Activated T-cell treated with anti-CD3 and anti-CD28 coated beads, Interleukin-2, amount 50 U/mL, for 72 hours (primary cell): ENCODE results near the gene OR14C36. TPM values are rescaled to one million over a fixed set of nuclear protein-coding genes. Genes with fewer than 3 reads are reported as not detected.

Source experiments
- ATAC-seq, 2 donors: fragments of 150-1000 bp; cut with Tn5 transposase; replicated peaks in 1 of 2; 2 replicates each; pipeline ENCODE4 v1.10.0; 2021; ENCODE audit warnings: moderate library complexity in 2 of 2, mild to moderate bottlenecking in 1 of 2
- DNase-seq, 2 donors: peaks; one replicate each; pipeline ENCODE4 v3.0.0; 2021 to 2022; ENCODE audit warnings: mixed read lengths in 1 of 2
- H3K27ac Mint-ChIP-seq: one replicate; pipeline ENCODE4 v1.8.0; 2022; ENCODE audit warnings: mild to moderate bottlenecking, moderate library complexity, mixed read lengths
- H3K27me3 Mint-ChIP-seq: one replicate; pipeline ENCODE4 v1.8.0; 2022; ENCODE audit warnings: low read depth, mixed read lengths
- H3K36me3 Mint-ChIP-seq, 2 donors: one replicate each; pipeline ENCODE4 v1.8.0; 2022; ENCODE audit warnings: mixed read lengths in 2 of 2, mild to moderate bottlenecking in 1 of 2; ENCODE audit not compliant: insufficient read depth in 2 of 2
- H3K4me1 Mint-ChIP-seq: one replicate; pipeline ENCODE4 v1.8.0; 2022; ENCODE audit warnings: low read depth, mixed read lengths
- H3K4me3 Mint-ChIP-seq, 2 donors: one replicate each; pipeline ENCODE4 v1.8.0; 2022; ENCODE audit warnings: mild to moderate bottlenecking in 2 of 2, mixed read lengths in 2 of 2, moderate library complexity in 2 of 2
- H3K9me3 Mint-ChIP-seq, 2 donors: one replicate each; pipeline ENCODE4 v1.8.0; 2022; ENCODE audit warnings: mixed read lengths in 2 of 2
- total RNA-seq, 2 donors: library from RNA; stranded (reverse); gene quantifications; one replicate each; pipeline ENCODE4 v1.2.3, GENCODE V29; 2022

OR14C36 gene
- total RNA-seq, 2 donors from 2014 or later = not detected

DNA sequence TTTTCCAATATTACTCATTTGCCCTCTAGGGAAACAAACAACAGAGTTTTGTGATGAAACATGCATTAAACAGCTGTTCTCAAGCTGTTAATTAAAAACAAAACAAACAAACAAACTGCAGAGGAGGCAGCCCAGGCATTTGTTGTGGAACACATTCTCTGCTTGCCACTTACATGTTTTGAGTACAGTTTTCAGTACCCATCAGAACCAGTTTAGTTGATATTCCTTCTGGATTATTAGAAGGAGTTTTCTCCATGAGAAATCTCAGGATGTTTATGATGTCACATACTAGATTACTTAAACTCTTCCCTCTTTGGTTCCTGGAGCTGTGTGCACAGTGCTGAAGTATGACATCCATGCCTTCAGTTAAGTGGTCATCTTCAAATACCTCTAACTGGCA lies 26.9 kb downstream of the OR14C36 start, which contains the start of gene OR2T6:
Gene OR2T6, plus strand, starts transcription at position 301 of the 400 bp plus-strand sequence. CDS start 11,863 bp downstream, outside the sequence.
- Mint-ChIP-seq H3K27ac (no peak within 1 kb of the TSS), H3K27me3 (no peaks in the 10 kb centered on the region), H3K4me3 (no peak within 1 kb of the TSS)

GRCh38 chr1:248376916-248377315 lies 28.3 kb downstream of the OR14C36 start:
- DNase-seq (no peak), ATAC-seq (no peak)
- H3K4me3 Mint-ChIP-seq = no peak overlapping the region
- H3K36me3 Mint-ChIP-seq = no peaks in the 10 kb centered on the region
- peaks cover 6% of the 10 kb centered on the region for H3K4me1 Mint-ChIP-seq
- no peaks in the 10 kb centered on the region for H3K9me3 Mint-ChIP-seq
- no peak overlapping the region for H3K27ac Mint-ChIP-seq
- no peaks in the 10 kb centered on the region for H3K27me3 Mint-ChIP-seq

More for the DNA sequence above, 26.9 kb downstream of the OR14C36 start, which contains the start of gene OR2T6:
- Mint-ChIP-seq H3K36me3 (no peaks in the 10 kb centered on the region), H3K9me3 (no peaks in the 10 kb centered on the region), H3K4me1 (peaks cover 6% of the 10 kb centered on the region)
- no peak for ATAC-seq
- no peak for DNase-seq

DNA sequence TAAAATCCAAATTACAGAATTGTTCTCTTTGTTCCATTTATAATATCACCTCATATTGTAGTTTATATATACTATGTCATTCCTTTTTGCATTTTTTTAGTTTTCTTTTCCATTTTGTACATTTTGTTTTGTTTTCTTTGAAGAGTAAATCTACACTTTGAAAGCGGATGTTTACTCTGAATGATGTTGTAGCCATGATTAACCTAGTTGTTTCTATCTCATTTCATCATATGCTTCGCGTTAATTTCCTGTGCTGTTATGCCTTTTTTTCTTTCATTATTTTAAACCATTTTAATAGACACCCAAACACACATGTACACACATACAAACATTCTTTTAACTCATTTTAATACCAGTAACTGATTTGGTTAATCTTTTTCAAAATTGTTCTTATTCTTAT lies 32.3 kb downstream of the OR14C36 start:
- ATAC-seq = no peak

DNA sequence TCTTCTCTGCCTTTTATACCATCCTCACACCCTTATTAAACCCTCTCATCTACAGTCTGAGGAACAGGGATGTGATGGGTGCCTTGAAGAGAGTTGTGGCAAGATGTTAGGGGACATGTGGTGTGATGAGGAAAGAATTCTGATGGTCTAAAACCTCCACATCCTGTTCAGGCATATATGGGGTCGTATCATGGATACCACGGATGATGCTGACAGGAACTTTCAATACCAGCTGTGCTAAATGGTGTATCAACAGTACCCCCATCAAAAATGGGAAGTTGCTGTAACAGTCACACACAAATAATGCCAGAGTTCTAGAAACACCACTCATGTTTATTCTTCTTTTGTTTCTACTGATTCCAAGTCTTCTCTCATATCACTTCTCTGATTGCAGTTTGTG lies 39.9 kb downstream of the OR14C36 start:
- no peaks in the 10 kb centered on the region for H3K36me3 Mint-ChIP-seq
- ATAC-seq (no peak), DNase-seq (no peak)
- H3K4me1 Mint-ChIP-seq = no peaks in the 10 kb centered on the region
- H3K9me3 Mint-ChIP-seq = no peaks in the 10 kb centered on the region
- peaks cover 7% of the 10 kb centered on the region for H3K27me3 Mint-ChIP-seq
- no peak overlapping the region for H3K27ac Mint-ChIP-seq
- no peak overlapping the region for H3K4me3 Mint-ChIP-seq

More for the DNA sequence above, 32.3 kb downstream of the OR14C36 start:
- H3K9me3 Mint-ChIP-seq = no peaks in the 10 kb centered on the region
- H3K27ac Mint-ChIP-seq = no peak overlapping the region
- no peaks in the 10 kb centered on the region for H3K4me1 Mint-ChIP-seq
- no peak for DNase-seq
- H3K27me3 Mint-ChIP-seq = no peaks in the 10 kb centered on the region
- no peaks in the 10 kb centered on the region for H3K36me3 Mint-ChIP-seq
- H3K4me3 Mint-ChIP-seq = no peak overlapping the region

- Mint-ChIP-seq H3K27me3 (peaks cover 12% of the 10 kb centered on the region), H3K27ac (no peak overlapping the region), H3K9me3 (peaks cover 2 to 10% of the 10 kb centered on the region in 2 donors), H3K4me3 (no peak overlapping the region), H3K36me3 (peaks cover 0 to 3% of the 10 kb centered on the region in 2 donors), H3K4me1 (no peaks in the 10 kb centered on the region)
- DNase-seq (no peak), ATAC-seq (no peak)
These were observed 44.5 kb downstream of the OR14C36 start for GRCh38 chr1:248393050-248393449.

Other genes starting within 250 kb of the OR14C36 start
- gene OR2M5, start 203.6 kb upstream of the OR14C36 start, total RNA-seq = not detected
- gene OR2M2, start 174.0 kb upstream of the OR14C36 start, total RNA-seq = not detected
- not detected for gene OR2M3, start 151.5 kb upstream of the OR14C36 start, total RNA-seq
- not detected for gene OR2M4, start 117.4 kb upstream of the OR14C36 start, total RNA-seq
- not detected for gene OR2T33, start 70.8 kb upstream of the OR14C36 start, total RNA-seq
- not detected for gene OR2T12, start 45.4 kb upstream of the OR14C36 start, total RNA-seq
- gene OR2M7, start 24.2 kb upstream of the OR14C36 start, total RNA-seq = not detected
- not detected for gene OR2T4, start 12.9 kb downstream of the OR14C36 start, total RNA-seq
- not detected for gene OR2T6, start 27.0 kb downstream of the OR14C36 start, total RNA-seq
- not detected for gene OR2T1, start 54.3 kb downstream of the OR14C36 start, total RNA-seq
- not detected for gene OR2T2, start 96.9 kb downstream of the OR14C36 start, total RNA-seq
- not detected for gene OR2T3, start 124.6 kb downstream of the OR14C36 start, total RNA-seq
- gene OR2T5, start 139.8 kb downstream of the OR14C36 start, total RNA-seq = not detected
- gene OR2G6, start 159.3 kb downstream of the OR14C36 start, total RNA-seq = not detected
- not detected for gene OR2T29, start 214.0 kb downstream of the OR14C36 start, total RNA-seq
- not detected for gene OR2T34, start 226.0 kb downstream of the OR14C36 start, total RNA-seq
- gene OR2T10, start 248.9 kb downstream of the OR14C36 start, total RNA-seq = not detected